ENCODE data around the gene NPS. TPM values are rescaled to one million over a fixed set of nuclear protein-coding genes. Genes with fewer than 3 reads are reported as not detected.

NPS gene
- total RNA-seq, 2 donors from 2014 or later: not detected

DNA sequence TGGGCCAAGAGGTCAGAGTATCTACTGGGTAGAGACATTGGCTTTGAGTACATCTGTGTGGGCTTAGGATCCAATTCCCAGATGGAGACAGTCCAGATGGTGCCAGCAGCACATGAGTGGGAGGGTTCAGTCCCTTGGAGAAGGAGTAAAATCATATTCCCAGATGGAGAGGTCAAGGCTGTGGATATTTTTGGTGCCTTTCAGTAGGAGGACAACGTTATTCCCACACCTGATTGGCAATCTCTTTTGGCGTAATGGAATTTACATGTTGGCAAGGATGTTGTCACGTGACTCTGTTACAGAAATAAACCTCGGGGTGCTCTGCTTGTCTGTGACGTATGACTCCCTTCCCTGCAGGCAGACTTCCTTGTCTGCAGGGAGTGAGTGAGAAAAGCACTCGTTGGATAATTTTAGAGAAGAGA is 27.6 kb downstream of the NPS start:
- intact Hi-C loops (cut with DNase I): no loop called here
- Histone ChIP-seq H3K4me1 (no peaks in the 10 kb centered on the region), H3K27ac (no peak overlapping the region), H3K9me3 (no peaks in the 10 kb centered on the region), H3K27me3 (no peaks in the 10 kb centered on the region), H3K36me3 (no peaks in the 10 kb centered on the region), H3K4me3 (no peak overlapping the region), H3K9ac (ENCODE audit: low read depth in 2 of 2, low read length in 2 of 2) (no peak overlapping the region)
- TF ChIP-seq, protein P1, sequence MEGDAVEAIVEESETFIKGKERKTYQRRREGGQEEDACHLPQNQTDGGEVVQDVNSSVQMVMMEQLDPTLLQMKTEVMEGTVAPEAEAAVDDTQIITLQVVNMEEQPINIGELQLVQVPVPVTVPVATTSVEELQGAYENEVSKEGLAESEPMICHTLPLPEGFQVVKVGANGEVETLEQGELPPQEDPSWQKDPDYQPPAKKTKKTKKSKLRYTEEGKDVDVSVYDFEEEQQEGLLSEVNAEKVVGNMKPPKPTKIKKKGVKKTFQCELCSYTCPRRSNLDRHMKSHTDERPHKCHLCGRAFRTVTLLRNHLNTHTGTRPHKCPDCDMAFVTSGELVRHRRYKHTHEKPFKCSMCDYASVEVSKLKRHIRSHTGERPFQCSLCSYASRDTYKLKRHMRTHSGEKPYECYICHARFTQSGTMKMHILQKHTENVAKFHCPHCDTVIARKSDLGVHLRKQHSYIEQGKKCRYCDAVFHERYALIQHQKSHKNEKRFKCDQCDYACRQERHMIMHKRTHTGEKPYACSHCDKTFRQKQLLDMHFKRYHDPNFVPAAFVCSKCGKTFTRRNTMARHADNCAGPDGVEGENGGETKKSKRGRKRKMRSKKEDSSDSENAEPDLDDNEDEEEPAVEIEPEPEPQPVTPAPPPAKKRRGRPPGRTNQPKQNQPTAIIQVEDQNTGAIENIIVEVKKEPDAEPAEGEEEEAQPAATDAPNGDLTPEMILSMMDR (IDR thresholded peaks at IDR 0.05): no peak
- DNase-seq: no peak

GRCh38 chr10:127577376-127578258 is 28.5 kb downstream of the NPS start:
- H3K9ac ChIP-seq (ENCODE audit: low read depth in 2 of 2, low read length in 2 of 2): no peak overlapping the region
- no peak overlapping the region for H3K27ac ChIP-seq
- H3K27me3 ChIP-seq: no peaks in the 10 kb centered on the region
- H3K36me3 ChIP-seq: no peaks in the 10 kb centered on the region
- DNase-seq: no peak
- intact Hi-C loops (cut with DNase I): no loop called here
- TF ChIP-seq, protein P1 (IDR thresholded peaks at IDR 0.05): no peak
- H3K4me3 ChIP-seq: no peak overlapping the region
- no peaks in the 10 kb centered on the region for H3K9me3 ChIP-seq
- H3K4me1 ChIP-seq: no peaks in the 10 kb centered on the region

GRCh38 chr10:127578259-127578960 is 29.3 kb downstream of the NPS start:
- Histone ChIP-seq H3K9ac (ENCODE audit: low read depth in 2 of 2, low read length in 2 of 2) (no peak overlapping the region), H3K36me3 (no peaks in the 10 kb centered on the region), H3K9me3 (no peaks in the 10 kb centered on the region), H3K4me1 (no peaks in the 10 kb centered on the region), H3K4me3 (no peak overlapping the region), H3K27me3 (no peaks in the 10 kb centered on the region), H3K27ac (no peak overlapping the region)
- TF ChIP-seq, protein P1 (IDR thresholded peaks at IDR 0.05): no peak
- intact Hi-C loops (cut with DNase I): no loop called here
- no peak for DNase-seq

- Histone ChIP-seq H3K9me3 (no peaks in the 10 kb centered on the region), H3K4me3 (no peak overlapping the region), H3K4me1 (no peaks in the 10 kb centered on the region), H3K36me3 (no peaks in the 10 kb centered on the region), H3K9ac (ENCODE audit: low read depth in 2 of 2, low read length in 2 of 2) (no peak overlapping the region), H3K27me3 (no peaks in the 10 kb centered on the region), H3K27ac (no peak overlapping the region)
- DNase-seq: no peak
- intact Hi-C loops (cut with DNase I): no loop called here
- TF ChIP-seq, protein P1 (IDR thresholded peaks at IDR 0.05): no peak
Observed at GRCh38 chr10:127578961-127579305, 29.8 kb downstream of the NPS start.

DNA sequence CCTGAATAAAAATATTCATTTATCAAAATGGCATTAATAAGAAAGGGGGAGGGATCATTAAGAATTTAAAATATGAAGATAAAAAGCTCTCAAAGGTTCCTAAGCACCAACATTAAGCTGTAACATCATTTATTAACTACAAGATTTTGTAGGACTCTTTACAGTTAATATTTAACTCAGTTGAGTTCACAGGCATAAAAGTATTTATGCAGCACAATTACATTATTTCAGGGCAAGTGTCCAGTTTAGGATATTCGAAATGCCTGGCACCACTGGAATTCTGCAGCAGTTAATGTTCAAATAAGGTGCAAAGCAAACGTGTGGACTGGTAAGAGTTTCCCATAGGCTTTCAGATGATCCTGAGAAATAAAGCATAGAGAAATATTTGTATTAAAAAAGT is 30.5 kb downstream of the NPS start:
- H3K4me3 ChIP-seq: no peak overlapping the region
- H3K27me3 ChIP-seq: no peaks in the 10 kb centered on the region
- H3K27ac ChIP-seq: no peak overlapping the region
- TF ChIP-seq, protein P1 (IDR thresholded peaks at IDR 0.05): no peak
- no peak overlapping the region for H3K9ac ChIP-seq (ENCODE audit: low read depth in 2 of 2, low read length in 2 of 2)
- no peaks in the 10 kb centered on the region for H3K9me3 ChIP-seq
- intact Hi-C loops (cut with DNase I): no loop called here
- DNase-seq: no peak
- no peaks in the 10 kb centered on the region for H3K36me3 ChIP-seq
- no peaks in the 10 kb centered on the region for H3K4me1 ChIP-seq

All from colonic mucosa (tissue), 4 donors.